ENCODE results near the gene STOX2.

The STOX2 gene

DNA sequence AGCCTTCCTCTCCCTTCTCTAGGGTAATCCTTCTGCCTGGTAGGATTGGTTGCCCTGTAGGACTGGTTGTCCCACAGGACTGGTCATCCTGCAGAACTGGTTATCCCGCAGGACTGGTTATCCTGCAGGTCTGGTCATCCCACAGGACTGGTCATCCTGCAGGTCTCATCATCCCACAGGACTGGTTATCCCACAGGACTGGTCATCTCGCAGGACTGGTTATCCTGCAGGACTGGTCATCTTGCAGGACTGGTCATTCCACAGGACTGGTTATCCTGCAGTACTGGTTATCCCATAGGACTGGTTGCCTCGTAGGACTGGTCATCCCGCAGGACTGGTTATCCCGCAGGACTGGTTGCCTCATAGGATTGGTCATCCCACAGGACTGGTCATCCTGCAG, 48.1 kb upstream of the STOX2 start:
- TF ChIP-seq TOX (CRISPR knock-in tag; IDR thresholded peaks at IDR 0.05; ENCODE audit: borderline replicate concordance) (no peak), GLIS3 (CRISPR knock-in tag; IDR thresholded peaks at IDR 0.05) (no peak), SNAI2 (CRISPR knock-in tag; IDR thresholded peaks at IDR 0.05) (no peak), OSR1 (CRISPR knock-in tag; IDR thresholded peaks at IDR 0.05) (no peak), ZNF70 (CRISPR knock-in tag; IDR thresholded peaks at IDR 0.05) (no peak), ESRRG (CRISPR knock-in tag; IDR thresholded peaks at IDR 0.05) (no peak), ZFP3 (CRISPR knock-in tag; IDR thresholded peaks at IDR 0.05) (no peak), ZNF565 (CRISPR knock-in tag; conservative IDR thresholded peaks at IDR 0.05; ENCODE audit: low read depth) (no peak), PPARA (CRISPR knock-in tag; IDR thresholded peaks at IDR 0.05; ENCODE audit: borderline replicate concordance) (no peak), ZC3H10 (CRISPR knock-in tag; IDR thresholded peaks at IDR 0.05) (no peak), RARB (CRISPR knock-in tag; IDR thresholded peaks at IDR 0.05) (no peak), BACH2 (CRISPR knock-in tag; IDR thresholded peaks at IDR 0.05; ENCODE audit: borderline replicate concordance) (no peak)
- TF ChIP-seq, protein P1, sequence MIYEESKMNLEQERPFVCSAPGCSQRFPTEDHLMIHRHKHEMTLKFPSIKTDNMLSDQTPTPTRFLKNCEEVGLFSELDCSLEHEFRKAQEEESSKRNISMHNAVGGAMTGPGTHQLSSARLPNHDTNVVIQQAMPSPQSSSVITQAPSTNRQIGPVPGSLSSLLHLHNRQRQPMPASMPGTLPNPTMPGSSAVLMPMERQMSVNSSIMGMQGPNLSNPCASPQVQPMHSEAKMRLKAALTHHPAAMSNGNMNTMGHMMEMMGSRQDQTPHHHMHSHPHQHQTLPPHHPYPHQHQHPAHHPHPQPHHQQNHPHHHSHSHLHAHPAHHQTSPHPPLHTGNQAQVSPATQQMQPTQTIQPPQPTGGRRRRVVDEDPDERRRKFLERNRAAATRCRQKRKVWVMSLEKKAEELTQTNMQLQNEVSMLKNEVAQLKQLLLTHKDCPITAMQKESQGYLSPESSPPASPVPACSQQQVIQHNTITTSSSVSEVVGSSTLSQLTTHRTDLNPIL (CRISPR knock-in tag; IDR thresholded peaks at IDR 0.05; ENCODE audit: low read depth) = no peak
- no peak for ATAC-seq

DNA sequence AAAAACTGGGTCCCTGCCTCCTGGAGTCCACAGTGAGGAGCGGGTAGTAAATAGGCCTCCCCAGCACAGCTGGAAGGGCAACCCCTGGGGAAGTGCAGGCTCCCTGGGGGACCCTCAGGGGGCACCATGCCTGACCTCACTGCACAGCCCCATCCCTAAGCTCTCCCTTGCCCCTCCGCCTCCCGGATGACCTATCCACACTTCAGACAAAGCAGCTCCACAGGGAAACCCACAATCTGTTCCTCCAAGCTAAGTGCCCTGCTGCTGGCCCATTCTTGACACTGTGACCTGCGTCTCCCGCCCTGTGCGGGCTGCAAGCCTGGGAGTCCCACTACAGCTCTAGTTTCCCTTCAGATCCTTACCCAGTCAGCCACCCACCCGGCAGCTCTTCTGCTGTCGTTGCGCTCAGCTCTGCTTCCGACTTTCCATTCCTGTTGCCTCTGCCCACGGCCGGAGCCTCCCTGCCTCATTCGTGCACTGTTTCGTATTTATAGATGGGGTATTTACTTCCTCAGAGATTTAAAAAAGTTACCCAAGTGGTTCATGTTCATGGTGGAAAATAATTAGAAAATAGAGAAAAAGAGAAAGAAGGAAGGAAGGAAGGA, 47.0 kb upstream of the STOX2 start:
- TF ChIP-seq ZNF565 (CRISPR knock-in tag; conservative IDR thresholded peaks at IDR 0.05; ENCODE audit: low read depth) (no peak), ZFP3 (CRISPR knock-in tag; IDR thresholded peaks at IDR 0.05) (no peak), OSR1 (CRISPR knock-in tag; IDR thresholded peaks at IDR 0.05) (no peak), TCF4 (CRISPR knock-in tag; IDR thresholded peaks at IDR 0.05; ENCODE audit: borderline replicate concordance) (no peak), ZNF70 (CRISPR knock-in tag; IDR thresholded peaks at IDR 0.05) (no peak), ESRRG (CRISPR knock-in tag; IDR thresholded peaks at IDR 0.05) (no peak), BACH2 (CRISPR knock-in tag; IDR thresholded peaks at IDR 0.05; ENCODE audit: borderline replicate concordance) (no peak), ZC3H10 (CRISPR knock-in tag; IDR thresholded peaks at IDR 0.05) (no peak), ISL1 (CRISPR knock-in tag; IDR thresholded peaks at IDR 0.05) (no peak), TOX (CRISPR knock-in tag; IDR thresholded peaks at IDR 0.05; ENCODE audit: borderline replicate concordance) (no peak), ZNF8 (CRISPR knock-in tag; IDR thresholded peaks at IDR 0.05) (no peak), SNAI2 (CRISPR knock-in tag; IDR thresholded peaks at IDR 0.05) (no peak), PPARA (CRISPR knock-in tag; IDR thresholded peaks at IDR 0.05; ENCODE audit: borderline replicate concordance) (no peak)
- TF ChIP-seq, protein P2, sequence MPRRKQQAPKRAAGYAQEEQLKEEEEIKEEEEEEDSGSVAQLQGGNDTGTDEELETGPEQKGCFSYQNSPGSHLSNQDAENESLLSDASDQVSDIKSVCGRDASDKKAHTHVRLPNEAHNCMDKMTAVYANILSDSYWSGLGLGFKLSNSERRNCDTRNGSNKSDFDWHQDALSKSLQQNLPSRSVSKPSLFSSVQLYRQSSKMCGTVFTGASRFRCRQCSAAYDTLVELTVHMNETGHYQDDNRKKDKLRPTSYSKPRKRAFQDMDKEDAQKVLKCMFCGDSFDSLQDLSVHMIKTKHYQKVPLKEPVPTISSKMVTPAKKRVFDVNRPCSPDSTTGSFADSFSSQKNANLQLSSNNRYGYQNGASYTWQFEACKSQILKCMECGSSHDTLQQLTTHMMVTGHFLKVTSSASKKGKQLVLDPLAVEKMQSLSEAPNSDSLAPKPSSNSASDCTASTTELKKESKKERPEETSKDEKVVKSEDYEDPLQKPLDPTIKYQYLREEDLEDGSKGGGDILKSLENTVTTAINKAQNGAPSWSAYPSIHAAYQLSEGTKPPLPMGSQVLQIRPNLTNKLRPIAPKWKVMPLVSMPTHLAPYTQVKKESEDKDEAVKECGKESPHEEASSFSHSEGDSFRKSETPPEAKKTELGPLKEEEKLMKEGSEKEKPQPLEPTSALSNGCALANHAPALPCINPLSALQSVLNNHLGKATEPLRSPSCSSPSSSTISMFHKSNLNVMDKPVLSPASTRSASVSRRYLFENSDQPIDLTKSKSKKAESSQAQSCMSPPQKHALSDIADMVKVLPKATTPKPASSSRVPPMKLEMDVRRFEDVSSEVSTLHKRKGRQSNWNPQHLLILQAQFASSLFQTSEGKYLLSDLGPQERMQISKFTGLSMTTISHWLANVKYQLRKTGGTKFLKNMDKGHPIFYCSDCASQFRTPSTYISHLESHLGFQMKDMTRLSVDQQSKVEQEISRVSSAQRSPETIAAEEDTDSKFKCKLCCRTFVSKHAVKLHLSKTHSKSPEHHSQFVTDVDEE (CRISPR knock-in tag; IDR thresholded peaks at IDR 0.05) = no peak
- TF ChIP-seq, protein P1 (CRISPR knock-in tag; IDR thresholded peaks at IDR 0.05; ENCODE audit: low read depth) = no peak
- ATAC-seq = no peak

DNA sequence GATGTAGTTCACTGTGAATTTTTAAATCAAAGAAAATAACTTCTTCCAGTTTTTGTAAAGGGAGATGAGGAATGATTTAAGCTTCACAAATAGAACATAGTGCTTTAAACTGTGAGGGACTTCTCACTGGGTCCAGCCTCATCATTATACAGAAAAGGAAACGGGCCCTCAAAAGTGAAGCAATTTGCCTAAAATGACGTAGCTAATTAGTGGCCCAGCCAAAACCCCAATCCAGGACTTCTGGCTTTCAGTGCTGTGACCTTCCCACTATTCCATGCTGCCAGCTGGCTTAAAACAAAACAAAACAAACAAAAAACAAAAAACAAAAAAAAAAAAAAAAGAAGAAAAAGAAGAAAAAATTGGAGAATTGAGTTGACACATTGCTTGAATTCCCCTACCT, 45.0 kb upstream of the STOX2 start:
- ATAC-seq = no peak
- TF ChIP-seq BACH2 (CRISPR knock-in tag; IDR thresholded peaks at IDR 0.05; ENCODE audit: borderline replicate concordance) (no peak), OSR1 (CRISPR knock-in tag; IDR thresholded peaks at IDR 0.05) (no peak), ZFP3 (CRISPR knock-in tag; IDR thresholded peaks at IDR 0.05) (no peak), ZC3H10 (CRISPR knock-in tag; IDR thresholded peaks at IDR 0.05) (no peak), ZNF70 (CRISPR knock-in tag; IDR thresholded peaks at IDR 0.05) (no peak), ARNTL (CRISPR knock-in tag; IDR thresholded peaks at IDR 0.05; ENCODE audit: borderline replicate concordance, low read depth) (no peak), ESRRG (CRISPR knock-in tag; IDR thresholded peaks at IDR 0.05) (no peak), SNAI2 (CRISPR knock-in tag; IDR thresholded peaks at IDR 0.05) (no peak), ZFP30 (CRISPR knock-in tag; IDR thresholded peaks at IDR 0.05) (no peak), TOX (CRISPR knock-in tag; IDR thresholded peaks at IDR 0.05; ENCODE audit: borderline replicate concordance) (no peak), PPARA (CRISPR knock-in tag; IDR thresholded peaks at IDR 0.05; ENCODE audit: borderline replicate concordance) (no peak), GLIS3 (CRISPR knock-in tag; IDR thresholded peaks at IDR 0.05) (no peak), TCF4 (CRISPR knock-in tag; IDR thresholded peaks at IDR 0.05; ENCODE audit: borderline replicate concordance) (no peak)
- TF ChIP-seq, protein P1 (CRISPR knock-in tag; IDR thresholded peaks at IDR 0.05; ENCODE audit: low read depth) = no peak
- TF ChIP-seq, protein P3, sequence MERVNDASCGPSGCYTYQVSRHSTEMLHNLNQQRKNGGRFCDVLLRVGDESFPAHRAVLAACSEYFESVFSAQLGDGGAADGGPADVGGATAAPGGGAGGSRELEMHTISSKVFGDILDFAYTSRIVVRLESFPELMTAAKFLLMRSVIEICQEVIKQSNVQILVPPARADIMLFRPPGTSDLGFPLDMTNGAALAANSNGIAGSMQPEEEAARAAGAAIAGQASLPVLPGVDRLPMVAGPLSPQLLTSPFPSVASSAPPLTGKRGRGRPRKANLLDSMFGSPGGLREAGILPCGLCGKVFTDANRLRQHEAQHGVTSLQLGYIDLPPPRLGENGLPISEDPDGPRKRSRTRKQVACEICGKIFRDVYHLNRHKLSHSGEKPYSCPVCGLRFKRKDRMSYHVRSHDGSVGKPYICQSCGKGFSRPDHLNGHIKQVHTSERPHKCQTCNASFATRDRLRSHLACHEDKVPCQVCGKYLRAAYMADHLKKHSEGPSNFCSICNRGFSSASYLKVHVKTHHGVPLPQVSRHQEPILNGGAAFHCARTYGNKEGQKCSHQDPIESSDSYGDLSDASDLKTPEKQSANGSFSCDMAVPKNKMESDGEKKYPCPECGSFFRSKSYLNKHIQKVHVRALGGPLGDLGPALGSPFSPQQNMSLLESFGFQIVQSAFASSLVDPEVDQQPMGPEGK (CRISPR knock-in tag; IDR thresholded peaks at IDR 0.05; ENCODE audit: borderline replicate concordance) = no peak
- TF ChIP-seq, protein P4, sequence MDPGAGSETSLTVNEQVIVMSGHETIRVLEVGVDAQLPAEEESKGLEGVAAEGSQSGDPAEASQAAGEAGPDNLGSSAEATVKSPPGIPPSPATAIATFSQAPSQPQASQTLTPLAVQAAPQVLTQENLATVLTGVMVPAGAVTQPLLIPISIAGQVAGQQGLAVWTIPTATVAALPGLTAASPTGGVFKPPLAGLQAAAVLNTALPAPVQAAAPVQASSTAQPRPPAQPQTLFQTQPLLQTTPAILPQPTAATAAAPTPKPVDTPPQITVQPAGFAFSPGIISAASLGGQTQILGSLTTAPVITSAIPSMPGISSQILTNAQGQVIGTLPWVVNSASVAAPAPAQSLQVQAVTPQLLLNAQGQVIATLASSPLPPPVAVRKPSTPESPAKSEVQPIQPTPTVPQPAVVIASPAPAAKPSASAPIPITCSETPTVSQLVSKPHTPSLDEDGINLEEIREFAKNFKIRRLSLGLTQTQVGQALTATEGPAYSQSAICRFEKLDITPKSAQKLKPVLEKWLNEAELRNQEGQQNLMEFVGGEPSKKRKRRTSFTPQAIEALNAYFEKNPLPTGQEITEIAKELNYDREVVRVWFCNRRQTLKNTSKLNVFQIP (CRISPR knock-in tag; IDR thresholded peaks at IDR 0.05; ENCODE audit: borderline replicate concordance, low read depth) = no peak
- TF ChIP-seq, protein P5, sequence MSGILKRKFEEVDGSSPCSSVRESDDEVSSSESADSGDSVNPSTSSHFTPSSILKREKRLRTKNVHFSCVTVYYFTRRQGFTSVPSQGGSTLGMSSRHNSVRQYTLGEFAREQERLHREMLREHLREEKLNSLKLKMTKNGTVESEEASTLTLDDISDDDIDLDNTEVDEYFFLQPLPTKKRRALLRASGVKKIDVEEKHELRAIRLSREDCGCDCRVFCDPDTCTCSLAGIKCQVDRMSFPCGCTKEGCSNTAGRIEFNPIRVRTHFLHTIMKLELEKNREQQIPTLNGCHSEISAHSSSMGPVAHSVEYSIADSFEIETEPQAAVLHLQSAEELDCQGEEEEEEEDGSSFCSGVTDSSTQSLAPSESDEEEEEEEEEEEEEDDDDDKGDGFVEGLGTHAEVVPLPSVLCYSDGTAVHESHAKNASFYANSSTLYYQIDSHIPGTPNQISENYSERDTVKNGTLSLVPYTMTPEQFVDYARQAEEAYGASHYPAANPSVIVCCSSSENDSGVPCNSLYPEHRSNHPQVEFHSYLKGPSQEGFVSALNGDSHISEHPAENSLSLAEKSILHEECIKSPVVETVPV (CRISPR knock-in tag; IDR thresholded peaks at IDR 0.05) = no peak

Measured in SK-N-SH treated with all-trans-retinoic acid at 6 μM for 48 hours (cell line).